Muscle of leg (tissue), 11 donors: ENCODE measurements around the gene NT5DC4. TPM values are rescaled to one million over a fixed set of nuclear protein-coding genes. Genes with fewer than 3 reads are reported as not detected.
A peak's percentile ranks its signal among the peaks of the same experiment; 100 is the strongest.

ENCODE experiments used
- DNase-seq: peaks from one replicate; pipeline ENCODE4 v3.0.0; 2013
- H3K27ac ChIP-seq: one replicate; pipeline ENCODE4 v1.5.1; 2013; ENCODE audit warnings: mild to moderate bottlenecking, low read length, control low read depth
- H3K27me3 ChIP-seq: one replicate; pipeline ENCODE4 v1.6.1; 2013; ENCODE audit warnings: low read length; ENCODE audit not compliant: control insufficient read depth, insufficient read depth
- H3K36me3 ChIP-seq: one replicate; pipeline ENCODE4 v1.6.1; 2013; ENCODE audit warnings: low read length; ENCODE audit not compliant: control insufficient read depth, insufficient read depth
- H3K4me1 ChIP-seq: one replicate; pipeline ENCODE4 v1.6.1; 2013; ENCODE audit warnings: low read length; ENCODE audit not compliant: control insufficient read depth, insufficient read depth
- H3K4me3 ChIP-seq: one replicate; pipeline ENCODE4 v1.5.1; 2013; ENCODE audit warnings: low read length, control low read depth
- H3K9me3 ChIP-seq: replicated peaks from 2 replicates; pipeline ENCODE4 v1.6.1; 2013; ENCODE audit warnings: low read depth, low read length; ENCODE audit not compliant: control insufficient read depth
- whole genome bisulfite sequencing: methylation state at CpG from one replicate; pipeline ENCODE4 v1.1.5; 2013; ENCODE audit warnings: missing lambda C conversion rate; ENCODE audit not compliant: insufficient coverage; 5-methylcytosine and 5-hydroxymethylcytosine counted together
- polyA plus RNA-seq, 8 donors: library from polyadenylated mRNA; unstranded; fragments of 120-200 nt; gene quantifications; one replicate each; pipeline versions ENCODE4 v1.2.1 to v1.2.3, GENCODE V29; 2013; ENCODE audit warnings: inconsistent platforms in 1 of 8, low replicate concordance in 1 of 8; ENCODE audit not compliant: insufficient read length in 8 of 8, insufficient read depth in 1 of 8
- total RNA-seq: library from RNA; stranded (reverse); fragments of 120-200 nt; gene quantifications from one replicate; pipeline ENCODE4 v1.2.4, GENCODE V29; 2013

The NT5DC4 gene
- total and polyA plus RNA-seq, 9 donors, result 0.08 to 0.11 TPM; not detected in 7

DNA sequence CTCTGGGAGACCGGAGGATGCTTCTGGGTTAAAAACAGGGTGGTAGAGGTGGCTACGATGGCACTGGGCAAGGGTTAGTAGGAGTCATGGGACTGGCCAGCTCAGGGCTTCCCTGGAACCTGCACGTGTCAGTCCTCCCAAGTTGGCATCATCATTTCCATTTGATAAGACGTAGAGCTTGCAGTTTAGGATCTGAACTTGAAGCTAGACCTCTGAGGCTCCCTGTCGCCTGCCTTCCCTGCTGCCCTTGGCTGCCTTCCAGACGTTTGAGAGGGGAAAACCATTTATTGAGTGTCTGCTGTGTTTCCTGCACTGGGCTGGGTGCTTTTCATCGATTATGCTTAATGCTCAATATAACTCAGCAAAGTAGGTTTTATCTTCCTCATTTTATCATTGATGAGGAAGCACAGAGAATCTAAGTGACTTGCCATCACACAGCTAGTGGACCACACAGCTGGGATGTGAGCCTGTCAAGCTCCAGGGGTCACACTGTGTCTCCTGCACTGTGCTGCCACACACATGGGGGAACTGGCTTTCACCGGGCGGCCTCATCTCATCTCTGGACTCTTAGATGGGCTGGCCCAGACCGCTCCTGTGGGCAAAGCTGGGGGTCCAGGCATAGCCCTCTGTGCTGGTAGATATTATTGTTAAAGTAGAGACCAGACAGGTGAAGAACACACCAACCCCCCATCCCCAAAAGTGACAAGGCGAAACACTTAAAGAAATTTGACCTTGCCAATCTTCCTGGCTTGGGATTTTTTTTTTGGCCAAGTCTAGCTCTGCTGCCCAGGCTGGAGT lies 7.8 kb downstream of the NT5DC4 start:
- 88% methylated on average over 4 of the region's 11 CpGs for WGBS

DNA sequence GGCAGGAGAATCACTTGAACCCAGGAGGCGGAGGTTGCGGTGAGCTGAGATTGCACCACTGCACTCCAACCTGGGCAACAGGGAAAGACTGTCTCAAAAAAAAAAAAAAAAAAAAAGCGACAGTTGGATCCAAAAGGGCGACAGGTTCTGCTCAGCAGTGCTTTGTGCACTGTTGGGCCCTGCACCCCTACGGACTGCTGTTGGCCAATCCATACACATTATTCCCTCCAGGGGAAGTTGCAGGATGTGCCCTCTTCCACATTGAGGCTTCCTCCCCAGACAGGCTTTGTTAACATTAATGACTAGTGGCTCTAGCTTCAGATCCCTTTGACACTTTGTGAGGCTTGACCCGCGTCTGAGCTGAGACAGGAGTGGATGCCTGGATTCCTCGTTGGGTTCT lies 9.4 kb downstream of the NT5DC4 start:
- WGBS, result 67% methylated on average over 5 of the region's 8 CpGs
- H3K27ac ChIP-seq, result no peak overlapping the region
- H3K27me3 ChIP-seq, result no peaks in the 10 kb centered on the region
- DNase-seq, result no peak
- H3K4me3 ChIP-seq, result no peak overlapping the region
- H3K36me3 ChIP-seq, result no peaks in the 10 kb centered on the region
- H3K9me3 ChIP-seq, result no peaks in the 10 kb centered on the region
- H3K4me1 ChIP-seq, result peaks cover 7% of the 10 kb centered on the region

More for the DNA sequence above, 7.8 kb downstream of the NT5DC4 start:
- H3K4me1 ChIP-seq, result peaks cover 7% of the 10 kb centered on the region
- H3K9me3 ChIP-seq, result no peaks in the 10 kb centered on the region
- H3K36me3 ChIP-seq, result no peaks in the 10 kb centered on the region
- no peaks in the 10 kb centered on the region for H3K27me3 ChIP-seq
- H3K27ac ChIP-seq, result no peak overlapping the region
- H3K4me3 ChIP-seq, result no peak overlapping the region
- no peak for DNase-seq

DNA sequence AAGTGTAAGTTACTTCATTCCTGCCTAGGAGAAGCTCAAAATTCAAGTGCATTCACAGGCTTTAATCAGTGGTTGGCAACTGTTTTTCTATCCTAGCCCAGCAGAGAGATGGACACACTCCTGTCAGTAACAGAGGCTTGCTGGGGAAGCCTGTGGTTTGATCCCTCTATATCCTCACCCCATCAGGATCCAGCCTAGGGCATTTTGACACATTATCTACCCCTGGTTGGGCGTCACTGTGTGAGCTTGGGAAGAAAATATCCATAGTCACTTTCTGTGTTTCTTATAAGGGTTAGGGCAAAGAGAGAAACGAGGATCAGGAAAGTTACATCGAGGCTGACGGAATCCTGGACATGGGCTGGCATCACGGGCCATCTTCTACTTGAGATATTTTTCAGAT lies 10.0 kb downstream of the NT5DC4 start:
- Histone ChIP-seq H3K4me1 (peaks cover 7% of the 10 kb centered on the region), H3K27ac (no peak overlapping the region), H3K36me3 (no peaks in the 10 kb centered on the region), H3K27me3 (no peaks in the 10 kb centered on the region), H3K4me3 (no peak overlapping the region), H3K9me3 (no peaks in the 10 kb centered on the region)
- no peak for DNase-seq
- WGBS, result 95% methylated on average over 3 of the region's 5 CpGs

DNA sequence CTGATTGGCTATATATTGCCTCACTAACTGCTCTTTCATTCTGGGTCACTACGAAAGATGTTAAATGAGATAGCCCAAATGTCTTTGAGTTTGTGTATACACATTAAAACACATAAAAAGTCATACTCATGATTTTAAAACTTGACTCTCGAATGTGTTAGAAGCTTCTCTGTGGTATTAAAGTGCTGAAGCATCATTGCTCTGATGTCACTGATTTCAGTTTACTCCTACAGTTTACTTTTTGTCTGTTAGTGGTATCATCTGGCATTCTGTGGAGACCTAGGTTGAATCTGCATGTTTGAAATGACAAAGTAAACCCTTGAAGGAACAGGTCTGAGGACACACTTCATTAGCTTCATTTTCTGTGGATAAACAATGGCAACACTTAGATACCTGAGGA lies 10.7 kb downstream of the NT5DC4 start:
- no peak overlapping the region for H3K27ac ChIP-seq
- H3K36me3 ChIP-seq, result no peaks in the 10 kb centered on the region
- no peaks in the 10 kb centered on the region for H3K9me3 ChIP-seq
- no peaks in the 10 kb centered on the region for H3K27me3 ChIP-seq
- H3K4me1 ChIP-seq, result peaks cover 4% of the 10 kb centered on the region
- DNase-seq, result no peak
- H3K4me3 ChIP-seq, result no peak overlapping the region
- no CpG with 5 or more reads among the region's 2 CpGs for WGBS

DNA sequence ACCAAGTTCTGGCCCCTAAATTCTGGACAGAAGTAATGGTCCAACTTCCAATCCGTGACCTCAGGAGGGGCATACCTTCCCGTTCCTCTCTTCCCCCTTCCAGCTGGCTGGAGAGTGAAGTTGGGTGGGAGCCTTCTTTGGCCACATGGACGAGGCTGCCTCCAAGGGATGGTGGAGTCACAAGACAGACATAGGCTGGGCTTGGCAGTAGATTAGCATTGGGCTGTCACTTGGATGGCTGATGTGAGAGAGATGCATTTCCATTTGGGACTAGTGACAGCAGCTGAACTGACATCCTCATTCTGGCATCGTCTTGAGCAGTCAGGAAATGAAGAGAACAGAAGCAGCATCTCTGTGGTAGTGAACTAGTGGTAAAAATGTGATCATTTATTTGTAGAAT lies 12.6 kb downstream of the NT5DC4 start:
- DNase-seq, result peak; percentile 43
- 30% methylated on average over 2 of the region's 4 CpGs for WGBS
- no peak overlapping the region for H3K27ac ChIP-seq
- peaks cover 5% of the 10 kb centered on the region for H3K36me3 ChIP-seq
- no peak overlapping the region for H3K4me3 ChIP-seq
- H3K9me3 ChIP-seq, result no peaks in the 10 kb centered on the region
- H3K4me1 ChIP-seq, result no peaks in the 10 kb centered on the region
- no peaks in the 10 kb centered on the region for H3K27me3 ChIP-seq

DNA sequence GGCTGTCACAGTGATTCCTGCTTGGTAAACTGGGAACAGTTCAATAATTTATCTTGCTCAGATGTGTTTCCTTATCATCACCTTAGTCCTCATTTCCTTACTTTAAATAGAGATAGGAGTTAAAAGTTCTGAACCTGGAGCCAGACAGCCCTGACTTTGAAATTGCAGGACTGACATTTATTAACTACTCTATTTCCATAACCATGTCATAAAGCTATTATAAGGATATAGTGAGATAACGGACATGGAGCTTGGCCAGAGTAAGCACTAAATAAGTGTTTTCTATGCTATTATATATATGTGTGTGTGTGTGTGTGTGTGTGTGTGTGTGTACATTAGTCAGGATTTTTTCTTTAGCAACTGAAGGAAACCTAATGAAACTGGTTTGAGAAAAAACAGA lies 13.1 kb downstream of the NT5DC4 start:
- DNase-seq, result no peak
- no peaks in the 10 kb centered on the region for H3K9me3 ChIP-seq
- H3K36me3 ChIP-seq, result peaks cover 5% of the 10 kb centered on the region
- no peaks in the 10 kb centered on the region for H3K27me3 ChIP-seq
- no peaks in the 10 kb centered on the region for H3K4me1 ChIP-seq
- H3K4me3 ChIP-seq, result no peak overlapping the region
- no CpG with 5 or more reads among the region's 1 CpG for WGBS
- H3K27ac ChIP-seq, result no peak overlapping the region

DNA sequence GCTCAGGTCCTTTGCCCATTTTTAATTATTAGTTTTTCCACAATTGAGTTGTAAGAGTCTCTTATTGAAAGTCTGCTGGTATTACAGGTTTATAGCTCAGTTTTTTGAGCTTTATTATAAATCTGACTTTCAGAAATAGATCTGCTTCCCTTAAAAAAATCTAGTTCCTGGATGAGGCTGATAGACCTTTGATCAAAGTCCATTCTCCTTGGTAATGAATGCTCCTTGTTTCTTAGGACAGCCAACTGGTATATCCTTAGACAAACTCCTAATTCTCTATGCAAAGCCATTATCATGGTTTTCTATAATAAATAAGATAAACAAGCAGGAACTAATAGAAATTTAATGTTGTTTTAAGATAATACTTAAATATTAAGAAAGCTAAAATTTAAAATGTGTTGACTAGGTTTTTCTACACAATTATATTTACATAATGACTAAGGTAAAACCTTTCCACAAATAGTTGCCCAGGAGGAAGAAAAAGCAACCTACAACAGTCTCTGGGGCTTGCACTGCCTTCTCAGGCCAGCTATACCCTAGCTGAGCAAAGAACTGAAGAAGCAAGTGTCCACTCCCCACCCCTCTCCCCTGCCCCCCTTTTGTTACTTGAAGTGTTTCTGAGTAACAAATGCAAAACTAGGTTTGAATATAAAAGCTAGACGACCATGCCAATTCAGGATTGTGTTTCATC lies 16.9 kb downstream of the NT5DC4 start:
- Histone ChIP-seq H3K9me3 (no peaks in the 10 kb centered on the region), H3K27me3 (no peaks in the 10 kb centered on the region), H3K4me3 (no peak overlapping the region), H3K36me3 (peaks cover 26% of the 10 kb centered on the region), H3K4me1 (no peaks in the 10 kb centered on the region), H3K27ac (no peak overlapping the region)
- WGBS, result no CpG with 5 or more reads among the region's 1 CpG
- no peak for DNase-seq

DNA sequence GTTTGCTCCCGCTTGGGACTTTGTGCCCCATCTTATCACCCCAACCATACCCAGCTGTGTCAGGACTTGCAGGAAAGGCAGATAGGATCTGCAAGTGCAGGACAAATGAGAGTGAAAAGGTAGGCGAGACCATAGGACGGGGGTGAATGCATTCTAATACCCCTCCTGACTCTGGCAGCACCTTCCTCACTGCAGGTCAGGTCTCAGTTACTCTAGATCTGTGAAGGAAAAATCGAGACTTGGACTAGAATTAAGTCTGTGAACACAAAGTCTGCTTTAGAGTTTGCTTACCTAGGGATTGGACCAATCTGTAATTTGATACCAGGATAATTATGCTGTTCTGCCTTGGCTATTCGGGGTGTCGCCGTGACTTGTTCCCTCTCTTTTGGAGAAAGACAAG lies 19.7 kb downstream of the NT5DC4 start:
- no peak for DNase-seq
- Histone ChIP-seq H3K4me1 (no peaks in the 10 kb centered on the region), H3K27me3 (no peaks in the 10 kb centered on the region), H3K27ac (no peak overlapping the region), H3K4me3 (no peak overlapping the region), H3K36me3 (peaks cover 33% of the 10 kb centered on the region), H3K9me3 (no peaks in the 10 kb centered on the region)
- no CpG with 5 or more reads among the region's 7 CpGs for WGBS

DNA sequence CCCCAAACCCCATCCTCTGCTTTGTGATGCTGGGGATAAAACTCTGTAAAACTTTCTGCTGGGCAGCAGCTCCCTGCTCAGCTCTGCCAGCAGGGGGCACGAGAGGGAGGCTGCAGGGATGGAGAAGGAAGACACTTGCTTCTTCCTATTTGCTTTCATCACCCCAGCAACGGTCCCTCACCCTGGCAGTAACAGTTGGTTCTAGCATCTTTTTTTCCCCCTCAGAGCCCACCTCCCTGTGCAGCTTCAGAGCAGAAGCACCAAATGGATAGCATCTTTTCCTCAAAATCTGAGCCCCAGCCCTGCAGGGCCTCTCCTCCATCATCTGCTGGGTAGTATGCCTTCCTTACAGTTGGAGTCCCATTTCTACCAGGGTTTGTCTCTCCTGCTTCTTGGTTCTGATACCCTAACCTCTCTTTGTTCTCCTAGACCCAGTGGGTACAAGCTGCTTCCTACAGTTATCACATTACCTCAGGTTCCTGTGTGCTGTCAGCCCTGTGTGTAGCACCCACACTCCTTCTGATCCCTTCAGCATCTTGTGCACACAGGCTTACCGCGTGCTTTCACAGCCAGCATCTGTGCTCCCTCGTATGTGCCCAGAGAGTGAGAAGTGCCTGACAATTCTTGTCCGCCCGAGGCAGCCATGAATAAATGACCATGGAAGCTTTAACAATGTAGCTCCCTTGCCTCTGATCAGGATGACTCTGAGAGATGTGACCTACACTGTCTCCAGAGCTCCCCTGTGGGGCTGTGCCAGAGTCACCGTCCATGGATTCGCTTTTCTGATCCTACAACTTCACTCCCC lies 29.1 kb downstream of the NT5DC4 start:
- Histone ChIP-seq H3K4me3 (no peak overlapping the region), H3K27me3 (no peaks in the 10 kb centered on the region), H3K9me3 (no peaks in the 10 kb centered on the region), H3K27ac (no peak overlapping the region), H3K4me1 (peaks cover 3% of the 10 kb centered on the region), H3K36me3 (peaks cover 18% of the 10 kb centered on the region)
- DNase-seq, result peak; percentile 73
- WGBS, result 73% methylated on average over 8 of the region's 9 CpGs

DNA sequence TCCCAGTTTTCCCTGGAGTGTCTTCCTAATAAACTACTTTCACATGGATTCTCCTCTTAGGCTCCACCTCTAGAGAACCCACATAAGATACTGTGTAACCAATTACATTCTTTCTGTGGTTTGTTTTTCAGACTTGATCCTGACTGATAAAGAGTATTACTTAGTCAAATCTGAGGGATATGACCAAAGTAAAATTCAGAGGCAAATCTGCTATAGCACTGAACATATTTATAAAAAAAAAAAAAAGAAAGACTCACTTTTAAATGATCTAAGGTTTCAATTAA lies 29.7 kb downstream of the NT5DC4 start:
- no peak for DNase-seq
- Histone ChIP-seq H3K4me1 (peaks cover 3% of the 10 kb centered on the region), H3K36me3 (peaks cover 21% of the 10 kb centered on the region), H3K9me3 (no peaks in the 10 kb centered on the region), H3K27ac (no peak overlapping the region), H3K27me3 (no peaks in the 10 kb centered on the region), H3K4me3 (no peak overlapping the region)
